Stimulated activated CD8-positive, alpha-beta memory T cell treated with anti-CD3 and anti-CD28 coated beads, Interleukin-4, amount 100 ng/mL, for 1 hour (primary cell): ENCODE data around the gene LRRC2.
"Not testable (repeated sequence)": the region's sequence is repeated elsewhere in the genome, so short reads cannot be mapped to it uniquely, and the experiment has no call there.

Experiments used
- DNase-seq, 2 donors: peaks; one replicate each; pipeline ENCODE4 v3.0.0-alpha.2; 2020; ENCODE audit warnings: low read depth in 2 of 2, low spot score in 1 of 2

LRRC2 gene

GRCh38 chr3:46558184-46559043, 7.7 kb downstream of the LRRC2 start:
- DNase-seq: peak in 1 of 2 donors; percentile 51

GRCh38 chr3:46557814-46558183, 8.3 kb downstream of the LRRC2 start:
- DNase-seq: no peak

- DNase-seq: no peak
Measured at GRCh38 chr3:46553154-46553553, 12.9 kb downstream of the LRRC2 start.

- DNase-seq: no peak
Measured at GRCh38 chr3:46552538-46552937, 13.6 kb downstream of the LRRC2 start.

- no peak for DNase-seq
Measured at GRCh38 chr3:46551615-46552014, 14.5 kb downstream of the LRRC2 start.

- DNase-seq: no peak
Measured at GRCh38 chr3:46549989-46550388, 16.1 kb downstream of the LRRC2 start.

- DNase-seq: no peak
Measured at GRCh38 chr3:46549408-46549904, 16.6 kb downstream of the LRRC2 start.

GRCh38 chr3:46548611-46549010, 17.5 kb downstream of the LRRC2 start:
- DNase-seq: not testable (repeated sequence)

GRCh38 chr3:46546896-46547440, 19.1 kb downstream of the LRRC2 start:
- no peak for DNase-seq

- DNase-seq: no peak
Measured at GRCh38 chr3:46545818-46546630, 20.1 kb downstream of the LRRC2 start.

GRCh38 chr3:46544771-46545503, 21.2 kb downstream of the LRRC2 start:
- DNase-seq: no peak

- no peak for DNase-seq
Measured at GRCh38 chr3:46542801-46543201, 23.3 kb downstream of the LRRC2 start.

GRCh38 chr3:46542344-46542743, 23.8 kb downstream of the LRRC2 start:
- DNase-seq: no peak

GRCh38 chr3:46541835-46542234, 24.3 kb downstream of the LRRC2 start:
- DNase-seq: no peak

GRCh38 chr3:46540550-46540949, 25.6 kb downstream of the LRRC2 start:
- DNase-seq: no peak

GRCh38 chr3:46539443-46540005, 26.6 kb downstream of the LRRC2 start:
- no peak for DNase-seq

GRCh38 chr3:46538803-46539442, 27.2 kb downstream of the LRRC2 start:
- DNase-seq: peak; percentile 68 to 75

GRCh38 chr3:46538425-46538802, 27.7 kb downstream of the LRRC2 start:
- DNase-seq: not testable (repeated sequence)

- no peak for DNase-seq
Measured at GRCh38 chr3:46537779-46538178, 28.3 kb downstream of the LRRC2 start.

- no peak for DNase-seq
Measured at GRCh38 chr3:46537316-46537715, 28.8 kb downstream of the LRRC2 start.
